Endothelial cell of umbilical vein (primary cell): ENCODE results near the gene PNPLA7. TPM values are rescaled to one million over a fixed set of nuclear protein-coding genes. Genes with fewer than 3 reads are reported as not detected.

ENCODE experiments used
- BruUV-seq: library from RNA; stranded (reverse); fragments of 400-500 nt; replicated peaks from 2 replicates; lab custom pipeline; 2021; lab: Mats Ljungman, UMichigan
- CTCF ChIA-PET: fragments of 300-600, 350-600 bp; sonication (Branson Sonifier 250); formaldehyde crosslinking; loops from one replicate; lab custom pipeline; 2021; ENCODE audit warnings: antibody characterized with exemption, inconsistent platforms; lab: Charles Lee
- POLR2A ChIA-PET: fragments of 300-600, 350-600 bp; sonication (Branson Sonifier 250); formaldehyde crosslinking; loops from one replicate; lab custom pipeline; 2021; ENCODE audit warnings: antibody characterized with exemption, inconsistent platforms; lab: Charles Lee
- DNase-seq: peaks from one replicate; pipeline ENCODE4 v3.0.0-alpha.2; 2011; ENCODE audit warnings: low read depth, low spot score
- FAIRE-seq: peaks from 2 replicates; lab custom pipeline; 2011; peaks lifted over from hg19 to GRCh38; lab: Jason Lieb, UNC
- H2AFZ ChIP-seq: 2 replicates; pipeline ENCODE4 v1.6.0; 2012; ENCODE audit warnings: low read depth, low read length, control low read depth, inconsistent platforms
- H3K27ac ChIP-seq: 2 replicates; pipeline ENCODE4 v1.5.1; 2011; ENCODE audit warnings: low read depth, mild to moderate bottlenecking, control low read depth, low read length, moderate library complexity; ENCODE audit not compliant: insufficient read depth
- H3K27me3 ChIP-seq, 2 experiments: 2 replicates each; pipeline versions ENCODE4 v1.6.0 to v1.6.1; 2011; ENCODE audit warnings: low read length in 2 of 2, mixed read lengths in 1 of 2; ENCODE audit not compliant: control insufficient read depth in 2 of 2, insufficient read depth in 2 of 2
- H3K36me3 ChIP-seq, 2 experiments: 2 replicates in 1 of 2; 3 replicates in 1 of 2; pipeline ENCODE4 v1.5.1; 2011; ENCODE audit warnings: low read length in 2 of 2, mild to moderate bottlenecking in 1 of 2, moderate library complexity in 1 of 2; ENCODE audit not compliant: control insufficient read depth in 2 of 2, insufficient read depth in 2 of 2; ENCODE audit errors: extremely low read depth in 1 of 2
- H3K4me1 ChIP-seq: 3 replicates; pipeline ENCODE4 v1.5.1; 2011; ENCODE audit warnings: mild to moderate bottlenecking, low read length; ENCODE audit not compliant: control insufficient read depth, insufficient read depth; ENCODE audit errors: extremely low read depth
- H3K4me2 ChIP-seq: 2 replicates; pipeline ENCODE4 v1.6.1; 2011; ENCODE audit warnings: low read length, control low read depth, mixed read lengths; ENCODE audit not compliant: insufficient read depth
- H3K4me3 ChIP-seq, 3 experiments: fragments of 200-600 bp in 1 of 3; sonication (generic), shearing (Covaris generic) in 1 of 3; replicated peaks in 1 of 3; 2 replicates each; pipeline ENCODE4 v1.5.1; 2011 to 2016; ENCODE audit warnings: control low read depth in 3 of 3, low read length in 3 of 3, mild to moderate bottlenecking in 2 of 3, inconsistent platforms in 1 of 3, low read depth in 1 of 3, moderate library complexity in 1 of 3; ENCODE audit not compliant: insufficient read depth in 1 of 3
- H3K79me2 ChIP-seq: 2 replicates; pipeline ENCODE4 v1.6.0; 2012; ENCODE audit warnings: low read length, inconsistent platforms; ENCODE audit not compliant: control insufficient read depth, insufficient read depth
- H3K9ac ChIP-seq: replicated peaks from 2 replicates; pipeline ENCODE3; 2011; ENCODE audit warnings: low read length, control low read depth; ENCODE audit not compliant: insufficient read depth; ENCODE audit errors: extremely low read depth
- H3K9me1 ChIP-seq: replicated peaks from 3 replicates; pipeline ENCODE4 v1.6.0; 2011; ENCODE audit warnings: mild to moderate bottlenecking, low read length; ENCODE audit not compliant: control insufficient read depth, insufficient read depth; ENCODE audit errors: extremely low read depth
- H3K9me3 ChIP-seq: replicated peaks from 2 replicates; pipeline ENCODE4 v1.5.1; 2012; ENCODE audit warnings: low read length, inconsistent platforms; ENCODE audit not compliant: control insufficient read depth, insufficient read depth
- H4K20me1 ChIP-seq: replicated peaks from 2 replicates; pipeline ENCODE3; 2011; ENCODE audit warnings: mild to moderate bottlenecking, low read length; ENCODE audit not compliant: control insufficient read depth, insufficient read depth; ENCODE audit errors: extremely low read depth
- FOS ChIP-seq: IDR thresholded peaks from 2 replicates; pipeline ENCODE4 v1.6.1; 2011; ENCODE audit warnings: mild to moderate bottlenecking, low read length, moderate library complexity, borderline replicate concordance; ENCODE audit not compliant: insufficient read depth
- POLR2A ChIP-seq: IDR thresholded peaks from 2 replicates; pipeline ENCODE4 v1.6.1; 2012; ENCODE audit warnings: low read depth, mild to moderate bottlenecking, control low read depth, low read length
- POLR2AphosphoS5 ChIP-seq: IDR thresholded peaks from 2 replicates; pipeline ENCODE4 v1.6.1; 2012; ENCODE audit warnings: low read depth, mild to moderate bottlenecking, control low read depth, low read length, moderate library complexity; ENCODE audit not compliant: insufficient read depth
- dilution Hi-C: fragments of 300-500 bp; cut with MboI; formaldehyde crosslinking; loops from one replicate; pipeline ENCODE4 v1.15.0; 2019; ENCODE audit warnings: low sequenced_read_pairs; ENCODE audit not compliant: extremely low pct_ligation_motif_present
- intact Hi-C: fragments of 100-400 bp; cut with micrococcal nuclease; formaldehyde crosslinking; loops from one replicate; pipeline ENCODE4 v1.10.0; 2022
- polyA plus RNA-seq, 4 experiments: library from polyadenylated mRNA; depleted of rRNA in 3 of 4; stranded (reverse) in 3 of 4; unstranded in 1 of 4; fragments of >200 nt; gene quantifications; 2 replicates each; pipeline versions ENCODE4 v1.2.1 to v1.2.3, GENCODE V29; 2011 to 2012; ENCODE audit warnings: missing spikeins in 1 of 4
- total RNA-seq: library from RNA; stranded (reverse); gene quantifications from 2 replicates; pipeline ENCODE4 v1.2.3, GENCODE V29; 2021
- TF ChIP-seq, protein P1 (sequence below): IDR thresholded peaks from 2 replicates; pipeline ENCODE4 v1.6.1; 2011; ENCODE audit not compliant: insufficient read depth, insufficient read length
- TF ChIP-seq, protein P2 (sequence below), 2 donors: IDR thresholded peaks; 1 replicate in 1 of 2; 2 replicates in 1 of 2; pipeline ENCODE4 v1.5.1; 2011; ENCODE audit warnings: low read length in 2 of 2, mild to moderate bottlenecking in 2 of 2, moderate library complexity in 2 of 2, control low read depth in 1 of 2, inconsistent platforms in 1 of 2, low read depth in 1 of 2; ENCODE audit not compliant: insufficient read depth in 1 of 2; ENCODE audit errors: extremely low read depth in 1 of 2

Gene PNPLA7
- total and polyA plus RNA-seq, 2 donors (not counting 3 experiments of a cell fraction or from before 2014, with no cell fraction given): 1.0 to 1.9 TPM

DNA sequence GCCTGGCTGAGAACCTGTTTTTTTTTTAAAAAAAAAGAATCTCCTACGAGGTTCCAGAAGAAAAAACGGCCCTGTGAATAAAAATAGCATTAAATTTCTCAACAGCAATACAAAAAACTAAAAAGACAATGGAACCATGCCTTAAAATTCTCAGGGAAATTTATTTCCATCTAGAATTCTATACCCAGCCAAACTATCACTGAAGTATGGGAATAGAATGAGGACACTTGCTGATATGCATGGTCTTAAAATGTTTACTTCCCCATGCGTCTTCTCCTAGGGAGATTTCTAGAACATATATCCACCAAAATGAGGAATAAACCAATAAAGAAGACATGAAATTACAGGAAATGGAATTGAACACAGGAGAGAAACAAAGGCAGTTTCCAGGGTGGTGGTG lies 74.5 kb downstream of the PNPLA7 start:
- no peak overlapping the region for H3K27ac ChIP-seq
- intact Hi-C loops: no loop called here
- H3K36me3 ChIP-seq: no peaks in the 10 kb centered on the region
- peaks cover 3% of the 10 kb centered on the region for H3K4me1 ChIP-seq
- FAIRE-seq: no peak
- H4K20me1 ChIP-seq: no peaks in the 10 kb centered on the region
- H3K9me1 ChIP-seq: no peaks in the 10 kb centered on the region
- no peak overlapping the region for H3K4me3 ChIP-seq
- TF ChIP-seq POLR2AphosphoS5: no peak
- TF ChIP-seq, protein P1, sequence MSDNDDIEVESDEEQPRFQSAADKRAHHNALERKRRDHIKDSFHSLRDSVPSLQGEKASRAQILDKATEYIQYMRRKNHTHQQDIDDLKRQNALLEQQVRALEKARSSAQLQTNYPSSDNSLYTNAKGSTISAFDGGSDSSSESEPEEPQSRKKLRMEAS: no peak
- no peak for TF ChIP-seq POLR2A
- no peak for TF ChIP-seq FOS
- TF ChIP-seq, protein P2, sequence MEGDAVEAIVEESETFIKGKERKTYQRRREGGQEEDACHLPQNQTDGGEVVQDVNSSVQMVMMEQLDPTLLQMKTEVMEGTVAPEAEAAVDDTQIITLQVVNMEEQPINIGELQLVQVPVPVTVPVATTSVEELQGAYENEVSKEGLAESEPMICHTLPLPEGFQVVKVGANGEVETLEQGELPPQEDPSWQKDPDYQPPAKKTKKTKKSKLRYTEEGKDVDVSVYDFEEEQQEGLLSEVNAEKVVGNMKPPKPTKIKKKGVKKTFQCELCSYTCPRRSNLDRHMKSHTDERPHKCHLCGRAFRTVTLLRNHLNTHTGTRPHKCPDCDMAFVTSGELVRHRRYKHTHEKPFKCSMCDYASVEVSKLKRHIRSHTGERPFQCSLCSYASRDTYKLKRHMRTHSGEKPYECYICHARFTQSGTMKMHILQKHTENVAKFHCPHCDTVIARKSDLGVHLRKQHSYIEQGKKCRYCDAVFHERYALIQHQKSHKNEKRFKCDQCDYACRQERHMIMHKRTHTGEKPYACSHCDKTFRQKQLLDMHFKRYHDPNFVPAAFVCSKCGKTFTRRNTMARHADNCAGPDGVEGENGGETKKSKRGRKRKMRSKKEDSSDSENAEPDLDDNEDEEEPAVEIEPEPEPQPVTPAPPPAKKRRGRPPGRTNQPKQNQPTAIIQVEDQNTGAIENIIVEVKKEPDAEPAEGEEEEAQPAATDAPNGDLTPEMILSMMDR (IDR thresholded peaks at IDR 0.05; ENCODE audit: extremely low read depth in 1 of 2, insufficient read depth in 1 of 2, low read depth in 1 of 2, low read length in 2 of 2): no peak
- no peak for DNase-seq
- H3K4me2 ChIP-seq: no peak overlapping the region
- H3K9ac ChIP-seq: no peak overlapping the region
- dilution Hi-C loops: no loop called here
- no peaks in the 10 kb centered on the region for H3K27me3 ChIP-seq
- H3K79me2 ChIP-seq: no peaks in the 10 kb centered on the region
- ChIA-PET POLR2A (no interaction called here), CTCF (no interaction called here)
- H2AFZ ChIP-seq: no peak overlapping the region
- BruUV-seq: no TSS peak
- H3K9me3 ChIP-seq: peaks cover 2% of the 10 kb centered on the region

DNA sequence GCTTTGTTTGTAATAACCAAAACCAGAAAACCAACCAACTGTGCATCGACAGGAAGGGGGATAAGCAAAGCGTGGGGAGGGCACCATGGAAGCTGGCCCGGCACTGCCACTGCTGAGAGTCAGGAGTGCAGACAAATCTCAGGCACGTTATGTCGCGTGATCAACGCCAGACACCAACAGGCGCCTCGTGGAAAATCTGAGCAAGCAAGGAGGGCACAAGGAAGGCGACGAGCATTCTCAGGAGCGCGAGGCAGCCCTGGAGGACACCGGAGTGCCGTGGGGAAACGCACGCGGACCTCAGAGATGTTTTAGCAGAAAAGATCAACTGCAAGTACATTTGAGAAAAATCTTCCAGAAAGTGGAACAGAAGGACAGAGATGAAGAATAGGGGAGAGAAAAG lies 75.9 kb downstream of the PNPLA7 start:
- no peaks in the 10 kb centered on the region for H3K79me2 ChIP-seq
- ChIA-PET POLR2A (no interaction called here), CTCF (no interaction called here)
- intact Hi-C loops (no loop called here), dilution Hi-C loops (no loop called here)
- H3K36me3 ChIP-seq: no peaks in the 10 kb centered on the region
- no peak overlapping the region for H3K4me3 ChIP-seq
- no peaks in the 10 kb centered on the region for H4K20me1 ChIP-seq
- H3K27me3 ChIP-seq: peaks cover under 1 to 2% of the 10 kb centered on the region in 2 experiments
- H3K9me3 ChIP-seq: peaks cover 2% of the 10 kb centered on the region
- no peak overlapping the region for H3K27ac ChIP-seq
- DNase-seq (no peak), FAIRE-seq (no peak)
- no peak overlapping the region for H3K4me2 ChIP-seq
- H2AFZ ChIP-seq: no peak overlapping the region
- no peak for TF ChIP-seq POLR2AphosphoS5
- TF ChIP-seq, protein P2 (IDR thresholded peaks at IDR 0.05; ENCODE audit: extremely low read depth in 1 of 2, insufficient read depth in 1 of 2, low read depth in 1 of 2, low read length in 2 of 2): no peak
- TF ChIP-seq, protein P1: no peak
- peaks cover 4% of the 10 kb centered on the region for H3K4me1 ChIP-seq
- H3K9me1 ChIP-seq: no peaks in the 10 kb centered on the region
- BruUV-seq: no TSS peak
- no peak overlapping the region for H3K9ac ChIP-seq
